ENCODE data around the gene UGT1A5.

DNA sequence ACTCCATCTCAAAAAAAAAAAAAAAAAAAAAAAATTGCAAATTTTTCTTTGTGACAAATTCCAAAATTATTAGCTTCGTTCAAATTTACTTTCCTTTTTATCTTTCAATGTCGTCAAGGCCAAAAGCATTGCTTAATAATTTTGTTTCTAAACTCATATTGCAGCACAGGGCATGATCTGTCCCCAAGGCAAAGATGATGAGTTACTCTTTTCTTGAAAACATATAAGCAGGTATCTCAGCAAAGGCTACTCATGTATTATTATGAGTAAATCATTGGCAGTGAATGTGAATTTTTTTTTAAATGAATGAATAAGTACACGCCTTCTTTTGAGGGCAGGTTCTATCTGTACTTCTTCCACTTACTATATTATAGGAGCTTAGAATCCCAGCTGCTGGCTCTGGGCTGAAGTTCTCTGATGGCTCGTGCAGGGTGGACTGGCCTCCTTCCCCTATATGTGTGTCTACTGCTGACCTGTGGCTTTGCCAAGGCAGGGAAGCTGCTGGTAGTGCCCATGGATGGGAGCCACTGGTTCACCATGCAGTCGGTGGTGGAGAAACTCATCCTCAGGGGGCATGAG lies 31.1 kb upstream of the UGT1A5 start, which contains the start of gene UGT1A7:
- no peak for TF ChIP-seq POLR2AphosphoS5 (IDR thresholded peaks at IDR 0.05; ENCODE audit: low read depth)
- TF ChIP-seq, protein P1, sequence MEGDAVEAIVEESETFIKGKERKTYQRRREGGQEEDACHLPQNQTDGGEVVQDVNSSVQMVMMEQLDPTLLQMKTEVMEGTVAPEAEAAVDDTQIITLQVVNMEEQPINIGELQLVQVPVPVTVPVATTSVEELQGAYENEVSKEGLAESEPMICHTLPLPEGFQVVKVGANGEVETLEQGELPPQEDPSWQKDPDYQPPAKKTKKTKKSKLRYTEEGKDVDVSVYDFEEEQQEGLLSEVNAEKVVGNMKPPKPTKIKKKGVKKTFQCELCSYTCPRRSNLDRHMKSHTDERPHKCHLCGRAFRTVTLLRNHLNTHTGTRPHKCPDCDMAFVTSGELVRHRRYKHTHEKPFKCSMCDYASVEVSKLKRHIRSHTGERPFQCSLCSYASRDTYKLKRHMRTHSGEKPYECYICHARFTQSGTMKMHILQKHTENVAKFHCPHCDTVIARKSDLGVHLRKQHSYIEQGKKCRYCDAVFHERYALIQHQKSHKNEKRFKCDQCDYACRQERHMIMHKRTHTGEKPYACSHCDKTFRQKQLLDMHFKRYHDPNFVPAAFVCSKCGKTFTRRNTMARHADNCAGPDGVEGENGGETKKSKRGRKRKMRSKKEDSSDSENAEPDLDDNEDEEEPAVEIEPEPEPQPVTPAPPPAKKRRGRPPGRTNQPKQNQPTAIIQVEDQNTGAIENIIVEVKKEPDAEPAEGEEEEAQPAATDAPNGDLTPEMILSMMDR (conservative IDR thresholded peaks at IDR 0.05; ENCODE audit: low read depth in 2 of 2) = no peak
- TF ChIP-seq EZH2 (IDR thresholded peaks at IDR 0.05; ENCODE audit: low read depth, unreplicated experiment) = no peak
- TF ChIP-seq STAT1 (IDR thresholded peaks at IDR 0.05; ENCODE audit: unreplicated experiment) = no peak
- no peak for TF ChIP-seq ZNF114 (CRISPR knock-in tag; IDR thresholded peaks at IDR 0.05)
- TF ChIP-seq, protein P2, sequence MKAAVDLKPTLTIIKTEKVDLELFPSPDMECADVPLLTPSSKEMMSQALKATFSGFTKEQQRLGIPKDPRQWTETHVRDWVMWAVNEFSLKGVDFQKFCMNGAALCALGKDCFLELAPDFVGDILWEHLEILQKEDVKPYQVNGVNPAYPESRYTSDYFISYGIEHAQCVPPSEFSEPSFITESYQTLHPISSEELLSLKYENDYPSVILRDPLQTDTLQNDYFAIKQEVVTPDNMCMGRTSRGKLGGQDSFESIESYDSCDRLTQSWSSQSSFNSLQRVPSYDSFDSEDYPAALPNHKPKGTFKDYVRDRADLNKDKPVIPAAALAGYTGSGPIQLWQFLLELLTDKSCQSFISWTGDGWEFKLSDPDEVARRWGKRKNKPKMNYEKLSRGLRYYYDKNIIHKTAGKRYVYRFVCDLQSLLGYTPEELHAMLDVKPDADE (IDR thresholded peaks at IDR 0.05) = no peak
- TF ChIP-seq, protein P3, sequence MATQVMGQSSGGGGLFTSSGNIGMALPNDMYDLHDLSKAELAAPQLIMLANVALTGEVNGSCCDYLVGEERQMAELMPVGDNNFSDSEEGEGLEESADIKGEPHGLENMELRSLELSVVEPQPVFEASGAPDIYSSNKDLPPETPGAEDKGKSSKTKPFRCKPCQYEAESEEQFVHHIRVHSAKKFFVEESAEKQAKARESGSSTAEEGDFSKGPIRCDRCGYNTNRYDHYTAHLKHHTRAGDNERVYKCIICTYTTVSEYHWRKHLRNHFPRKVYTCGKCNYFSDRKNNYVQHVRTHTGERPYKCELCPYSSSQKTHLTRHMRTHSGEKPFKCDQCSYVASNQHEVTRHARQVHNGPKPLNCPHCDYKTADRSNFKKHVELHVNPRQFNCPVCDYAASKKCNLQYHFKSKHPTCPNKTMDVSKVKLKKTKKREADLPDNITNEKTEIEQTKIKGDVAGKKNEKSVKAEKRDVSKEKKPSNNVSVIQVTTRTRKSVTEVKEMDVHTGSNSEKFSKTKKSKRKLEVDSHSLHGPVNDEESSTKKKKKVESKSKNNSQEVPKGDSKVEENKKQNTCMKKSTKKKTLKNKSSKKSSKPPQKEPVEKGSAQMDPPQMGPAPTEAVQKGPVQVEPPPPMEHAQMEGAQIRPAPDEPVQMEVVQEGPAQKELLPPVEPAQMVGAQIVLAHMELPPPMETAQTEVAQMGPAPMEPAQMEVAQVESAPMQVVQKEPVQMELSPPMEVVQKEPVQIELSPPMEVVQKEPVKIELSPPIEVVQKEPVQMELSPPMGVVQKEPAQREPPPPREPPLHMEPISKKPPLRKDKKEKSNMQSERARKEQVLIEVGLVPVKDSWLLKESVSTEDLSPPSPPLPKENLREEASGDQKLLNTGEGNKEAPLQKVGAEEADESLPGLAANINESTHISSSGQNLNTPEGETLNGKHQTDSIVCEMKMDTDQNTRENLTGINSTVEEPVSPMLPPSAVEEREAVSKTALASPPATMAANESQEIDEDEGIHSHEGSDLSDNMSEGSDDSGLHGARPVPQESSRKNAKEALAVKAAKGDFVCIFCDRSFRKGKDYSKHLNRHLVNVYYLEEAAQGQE (IDR thresholded peaks at IDR 0.05; ENCODE audit: unreplicated experiment) = no peak
- no peak for TF ChIP-seq JUNB (IDR thresholded peaks at IDR 0.05; ENCODE audit: unreplicated experiment)

All from GM23338 (cell line).